Stimulated activated CD8-positive, alpha-beta memory T cell treated with anti-CD3 and anti-CD28 coated beads, Interleukin-7, amount 100 ng/mL, for 48 hours (primary cell): ENCODE data around the gene CLRN3.

ENCODE experiments used
- DNase-seq, 2 donors: peaks; one replicate each; pipeline ENCODE4 v3.0.0-alpha.2; 2020; ENCODE audit warnings: low read depth in 1 of 2; ENCODE audit errors: extremely low read depth in 1 of 2

The CLRN3 gene

DNA sequence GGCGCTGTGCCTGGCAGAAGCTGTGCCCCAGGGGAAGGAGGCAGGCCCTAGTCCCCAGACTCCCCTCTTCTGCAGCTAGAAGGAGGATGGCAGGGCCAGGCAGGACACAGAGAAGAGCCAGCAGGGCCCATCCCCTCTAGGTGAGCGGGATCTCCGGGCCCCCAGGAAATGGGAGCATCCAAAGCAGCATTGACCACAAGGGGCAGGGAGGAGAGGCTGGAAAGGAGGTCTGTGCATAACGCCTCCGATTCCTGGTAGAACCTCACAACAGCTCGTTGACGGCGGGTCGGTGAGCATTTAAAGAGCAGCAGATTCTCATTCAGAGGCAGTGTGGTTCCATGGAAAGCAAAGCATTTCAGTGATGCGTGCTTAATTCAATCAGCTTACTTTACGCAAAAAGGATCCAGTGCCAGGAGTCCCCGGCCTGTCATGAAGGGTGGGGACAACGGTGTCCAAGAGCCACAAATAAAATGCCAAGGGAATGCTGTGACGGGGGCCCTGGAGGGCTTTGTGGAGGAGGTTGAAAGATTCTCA lies 41.0 kb downstream of the CLRN3 start:
- DNase-seq, result no peak

DNA sequence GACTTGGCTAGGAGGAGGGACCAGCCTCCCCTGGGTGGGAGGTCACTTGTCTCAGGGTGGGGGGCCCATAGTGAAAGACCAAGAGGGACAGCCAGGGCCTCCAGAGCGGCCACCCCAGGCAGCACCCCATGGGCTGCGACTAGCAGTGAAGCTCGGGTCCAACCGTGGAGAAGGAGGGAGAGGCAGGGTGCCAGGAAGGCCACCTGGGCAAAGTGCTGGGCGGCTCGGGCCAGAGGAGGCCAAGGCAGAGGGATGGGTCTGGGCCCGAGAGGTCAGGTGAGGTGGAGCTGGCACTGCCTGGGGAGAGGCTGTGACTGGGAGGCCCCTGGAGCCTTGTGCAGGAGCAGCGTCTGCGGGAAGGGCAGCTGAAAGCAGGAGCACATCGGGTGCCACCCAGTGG lies 41.8 kb downstream of the CLRN3 start:
- DNase-seq, result no peak

DNA sequence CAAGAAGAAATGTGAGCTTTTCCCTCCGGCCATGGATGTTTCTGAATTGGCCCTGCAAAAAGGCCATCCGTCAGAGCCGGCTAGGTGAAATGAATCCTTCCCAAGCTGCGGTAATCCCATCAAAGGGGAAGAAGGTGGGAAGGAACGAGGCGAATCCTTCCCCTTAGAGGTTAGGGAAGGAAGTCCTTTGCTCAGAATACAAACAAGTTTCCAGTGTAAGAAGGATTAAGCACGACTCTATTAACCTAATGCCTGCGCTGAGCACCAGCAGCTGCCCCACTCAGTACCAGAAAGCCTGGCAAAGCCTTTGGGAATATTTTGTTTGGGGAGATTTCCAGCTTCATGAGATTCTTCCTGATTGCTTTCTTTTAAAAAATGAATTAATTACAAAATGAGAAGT lies 42.8 kb downstream of the CLRN3 start:
- no peak for DNase-seq

DNA sequence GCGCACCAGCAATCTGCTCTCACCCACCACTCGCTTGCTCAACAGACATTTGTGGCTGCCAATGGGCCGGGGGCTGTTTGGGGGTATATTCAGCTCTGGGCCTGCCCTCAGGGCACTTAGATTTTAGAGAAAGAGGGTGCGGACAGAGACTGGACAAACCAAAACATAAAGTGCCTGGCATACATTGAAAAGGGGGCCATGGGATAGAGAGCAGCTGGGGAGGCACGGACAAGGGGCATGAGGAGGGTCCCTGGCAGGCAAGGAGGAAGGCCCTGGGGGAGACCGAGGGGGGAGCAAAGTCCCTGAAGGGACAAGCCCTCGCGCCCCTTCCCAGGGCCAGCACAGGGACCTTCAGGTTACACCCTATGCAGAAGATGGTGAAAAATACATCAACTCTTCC lies 43.5 kb downstream of the CLRN3 start:
- DNase-seq, result no peak

DNA sequence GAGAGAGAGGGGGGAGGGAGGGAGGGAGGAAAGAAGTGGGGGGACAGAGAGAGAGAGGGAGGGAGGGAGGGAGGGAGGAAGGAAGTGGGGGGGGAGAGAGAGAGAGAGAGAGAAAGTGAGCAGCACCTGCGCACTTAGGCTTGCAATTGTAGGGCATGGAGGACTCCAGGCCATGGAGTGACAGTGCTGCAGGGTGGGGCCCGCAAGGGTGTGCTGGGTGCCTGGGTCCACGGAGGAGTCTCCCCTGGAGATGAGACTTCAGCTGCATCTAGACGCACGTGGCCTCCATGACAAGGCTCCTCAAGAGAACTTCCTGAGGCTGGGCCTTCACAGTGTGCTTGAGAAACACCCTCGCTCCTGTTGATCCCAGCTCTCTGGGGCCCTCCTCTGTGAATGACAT lies 44.5 kb downstream of the CLRN3 start:
- DNase-seq, result no peak

DNA sequence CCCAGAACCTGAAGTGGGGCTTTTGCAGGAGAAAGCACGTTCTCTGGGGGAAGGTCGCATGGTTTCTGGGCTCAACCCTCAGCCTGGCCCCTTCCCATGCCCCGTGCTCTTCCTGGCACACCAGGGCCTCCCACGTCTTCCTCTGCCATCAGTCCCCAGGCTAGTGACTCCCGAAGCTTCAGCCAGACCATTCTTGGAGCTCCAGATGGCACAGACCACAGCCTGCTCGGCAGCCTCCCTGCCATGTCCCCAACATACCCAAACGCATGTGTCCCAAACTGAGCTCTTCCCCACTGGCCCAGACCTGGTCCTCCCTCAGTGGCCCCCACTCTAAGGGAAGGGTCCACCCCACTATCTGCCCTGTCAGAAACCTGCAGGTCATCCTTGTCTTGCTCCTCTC lies 47.0 kb downstream of the CLRN3 start:
- DNase-seq, result no peak

DNA sequence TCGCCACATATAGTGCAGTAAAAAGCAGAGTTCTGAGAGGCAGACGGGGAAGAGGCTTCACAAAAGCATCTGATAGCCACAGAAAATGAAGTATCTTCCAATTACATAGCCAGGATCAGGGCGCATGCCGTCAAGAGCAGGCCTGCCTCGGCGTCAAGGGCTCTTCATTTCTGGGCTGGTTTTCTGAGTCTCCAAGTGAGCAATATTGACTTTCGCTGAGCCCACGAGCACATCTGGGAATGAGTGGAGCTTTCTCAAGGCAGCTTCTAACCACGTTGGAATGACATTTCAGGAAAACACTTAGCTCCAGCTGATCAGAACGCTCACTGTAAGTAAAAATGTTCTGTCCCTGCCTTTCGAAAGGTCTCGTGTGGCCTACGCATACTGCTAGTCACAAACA lies 51.9 kb downstream of the CLRN3 start:
- no peak for DNase-seq

DNA sequence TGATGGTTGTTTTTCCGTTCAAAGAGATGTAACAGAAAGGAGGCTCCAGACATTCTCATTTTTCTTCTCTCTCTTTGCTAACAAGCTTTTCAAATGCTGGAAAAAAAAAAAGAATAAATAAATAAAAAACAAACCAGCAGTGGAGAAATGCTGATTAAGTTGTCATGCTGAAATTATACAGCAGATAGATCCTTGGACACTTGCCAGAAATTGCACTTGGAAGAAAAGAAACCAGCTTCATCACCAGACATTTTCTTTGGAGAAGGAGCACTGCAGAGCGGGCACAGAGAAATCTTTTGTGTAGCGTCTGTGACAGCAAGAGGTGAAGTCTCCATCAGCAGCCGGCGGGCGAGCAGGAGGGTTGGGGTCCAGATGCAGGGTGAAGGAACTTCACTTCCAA lies 55.8 kb downstream of the CLRN3 start:
- DNase-seq, result no peak

DNA sequence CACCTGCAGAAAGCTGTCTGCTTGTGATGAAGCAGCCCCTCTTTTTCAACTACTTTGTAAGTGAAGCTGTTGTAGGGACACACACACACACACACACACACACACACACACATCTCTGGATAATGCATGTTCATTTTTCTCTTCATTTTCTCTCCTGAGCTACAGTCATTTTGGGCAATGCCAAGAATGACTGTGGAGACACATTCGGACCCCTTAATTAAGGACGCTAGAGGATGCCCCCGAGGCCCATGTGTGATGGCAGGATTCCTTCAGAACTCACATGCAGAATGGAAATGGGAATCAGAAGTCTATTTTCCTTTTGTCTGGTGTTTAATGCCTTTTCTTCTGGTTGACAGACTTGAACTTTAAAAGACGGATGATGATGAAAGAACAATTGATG lies 56.6 kb downstream of the CLRN3 start:
- no peak for DNase-seq

DNA sequence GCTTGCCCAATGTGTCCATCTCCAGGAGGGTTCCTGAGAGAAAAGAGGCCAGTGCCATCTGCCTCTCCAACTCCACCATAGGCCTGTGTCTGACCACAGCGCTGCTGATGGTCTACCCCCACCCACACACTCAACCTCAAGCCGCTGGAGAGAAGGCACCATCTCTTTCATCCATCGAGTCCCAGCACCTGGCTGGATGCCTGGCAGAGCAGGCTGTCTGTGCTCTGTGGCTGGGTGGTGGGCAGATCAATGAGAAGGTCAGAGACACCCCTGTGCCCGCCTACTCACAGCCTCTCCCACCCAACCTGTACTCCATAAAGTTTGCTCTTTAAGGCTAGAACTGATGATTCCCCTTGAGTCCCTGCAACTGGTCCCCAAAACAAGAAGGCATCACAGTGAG lies 58.0 kb downstream of the CLRN3 start:
- no peak for DNase-seq

DNA sequence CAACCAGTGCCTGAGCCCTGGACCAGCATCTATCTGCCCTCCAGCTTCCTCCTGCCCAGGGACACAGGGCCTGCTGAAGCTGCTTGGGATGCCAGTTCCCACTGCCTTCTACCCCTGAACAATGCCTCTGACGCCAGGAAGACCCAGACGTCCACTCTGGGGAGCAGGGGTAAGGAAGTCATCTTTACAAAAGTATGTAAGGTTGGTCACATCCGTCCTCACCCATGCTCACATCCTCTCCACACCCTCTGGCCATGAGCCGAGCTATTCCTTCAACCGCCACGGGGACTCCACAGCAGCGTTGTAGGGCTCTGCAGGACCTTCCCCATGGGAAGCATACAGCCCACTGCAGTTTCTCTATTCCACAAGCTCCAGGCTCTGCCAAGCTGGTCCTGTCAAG lies 58.5 kb downstream of the CLRN3 start:
- DNase-seq, result no peak

DNA sequence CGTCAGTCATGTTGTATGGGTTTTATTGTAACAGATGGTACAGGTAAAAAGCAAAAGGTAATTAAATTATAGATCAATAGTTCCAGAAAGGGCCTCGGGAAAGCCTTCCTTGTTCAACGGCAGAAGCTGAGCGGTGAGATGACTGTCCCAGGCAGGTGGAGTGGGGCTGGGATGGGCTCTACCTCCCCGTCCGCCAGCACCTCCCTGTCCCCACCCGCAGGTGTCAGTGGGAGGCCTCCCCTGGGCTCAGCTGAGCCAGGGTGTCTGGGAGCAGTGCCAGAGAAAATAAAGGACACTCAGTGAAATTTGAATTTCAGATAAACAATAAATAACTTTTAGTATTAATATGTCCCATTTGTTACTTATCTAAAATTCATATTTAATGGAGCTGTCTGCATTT lies 58.9 kb downstream of the CLRN3 start:
- DNase-seq, result no peak

DNA sequence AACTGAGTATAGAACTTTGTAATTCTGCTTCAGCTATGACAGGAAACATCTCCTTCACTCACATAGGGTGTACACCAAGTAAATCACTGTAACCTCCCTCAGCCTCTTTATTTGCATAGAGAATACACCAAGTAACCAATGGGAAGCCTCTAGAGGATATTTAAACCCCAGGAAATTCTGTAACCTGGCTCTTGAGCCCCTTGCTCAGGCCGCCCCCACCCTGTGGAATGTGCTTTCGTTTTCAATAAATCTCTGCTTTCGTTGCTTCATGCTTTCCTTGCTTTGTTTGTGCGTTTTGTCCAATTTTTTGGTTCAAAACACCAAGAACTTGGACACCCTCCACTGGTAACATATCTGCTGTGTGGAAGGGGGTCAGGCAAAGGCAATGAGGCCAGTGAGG lies 60.2 kb downstream of the CLRN3 start:
- DNase-seq, result no peak

DNA sequence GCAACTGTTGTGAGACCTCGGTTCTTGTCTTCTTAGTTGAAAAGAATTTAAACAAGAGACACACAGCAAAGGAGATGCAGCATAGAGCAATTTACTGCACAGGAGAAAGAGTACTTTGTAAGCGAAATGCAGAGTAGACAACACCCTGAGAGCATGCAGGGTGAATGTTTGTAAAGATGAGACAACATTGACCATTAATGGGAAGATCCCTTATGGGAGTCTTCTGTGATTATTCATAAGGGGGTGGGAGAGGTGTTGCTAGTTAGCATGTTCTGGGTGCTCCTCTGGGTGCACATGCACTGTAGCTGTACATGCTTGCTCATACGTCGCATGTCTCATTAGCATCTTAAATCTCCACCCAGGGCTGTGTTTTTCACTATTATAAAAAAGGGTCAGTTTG lies 62.3 kb downstream of the CLRN3 start:
- DNase-seq, result no peak
